Ureter (tissue), 1 donor: ENCODE measurements around the gene ZHX3. TPM values are rescaled to one million over a fixed set of nuclear protein-coding genes. Genes with fewer than 3 reads are reported as not detected.

Experiments
- DNase-seq: peaks from one replicate; pipeline ENCODE4 v3.0.0-alpha.2; 2020; ENCODE audit warnings: low spot score
- total RNA-seq: library from RNA; stranded (reverse); gene quantifications from one replicate; pipeline ENCODE4 v1.2.4, GENCODE V29; 2023
- donor health status: DM: yes; HTN: yes; CAD: no.

The ZHX3 gene
- total RNA-seq, 1 donor from 2014 or later: 49.3 TPM

GRCh38 chr20:41151134-41151869 lies 166.2 kb downstream of the ZHX3 start:
- no peak for DNase-seq

- no peak for DNase-seq
Observed at GRCh38 chr20:41150664-41151063, 166.9 kb downstream of the ZHX3 start.

GRCh38 chr20:41148942-41149341 lies 168.6 kb downstream of the ZHX3 start:
- DNase-seq: no peak

- DNase-seq: no peak
Observed at GRCh38 chr20:41147767-41148191, 169.8 kb downstream of the ZHX3 start.

- no peak for DNase-seq
Observed at GRCh38 chr20:41145821-41146620, 171.5 kb downstream of the ZHX3 start.

- DNase-seq: no peak
Observed at GRCh38 chr20:41145317-41145716, 172.2 kb downstream of the ZHX3 start.

GRCh38 chr20:41143354-41143753 lies 174.2 kb downstream of the ZHX3 start:
- DNase-seq: no peak

- DNase-seq: no peak
Observed at GRCh38 chr20:41142919-41143318, 174.6 kb downstream of the ZHX3 start.

- no peak for DNase-seq
Observed at GRCh38 chr20:41142245-41142644, 175.3 kb downstream of the ZHX3 start.

DNA sequence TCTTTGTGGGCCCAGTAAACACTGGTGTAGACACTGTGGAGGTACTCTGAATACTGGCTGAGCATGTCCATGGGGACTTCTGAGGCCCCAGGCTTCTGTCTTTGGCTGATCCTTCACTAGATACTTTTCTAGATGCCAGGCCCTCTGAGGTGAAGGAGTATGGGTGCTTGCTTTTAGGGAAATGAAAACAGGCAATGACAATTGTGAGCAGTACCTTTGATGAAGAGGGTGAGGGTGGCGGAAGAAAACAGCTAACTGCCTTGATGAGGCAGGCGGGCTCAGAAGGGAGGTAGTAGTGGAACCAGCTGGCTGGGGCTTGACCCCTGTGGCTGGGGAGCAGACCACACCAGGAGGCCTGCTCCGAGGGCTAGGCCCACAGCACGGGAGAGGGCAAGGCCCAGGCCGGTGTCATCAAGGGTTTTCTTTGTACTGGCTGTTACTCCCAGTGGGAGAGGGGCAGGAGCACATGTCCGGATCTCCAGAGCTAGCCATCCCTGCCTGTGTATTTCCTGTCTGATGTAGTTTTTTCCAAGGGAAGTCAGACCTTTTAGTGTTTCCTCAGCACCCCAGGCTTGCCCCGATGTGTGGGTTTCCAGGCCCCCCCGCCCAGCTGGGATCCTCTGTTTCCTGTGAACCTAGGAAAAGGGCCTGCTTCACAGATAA lies 176.2 kb downstream of the ZHX3 start:
- DNase-seq: no peak

- DNase-seq: no peak
Observed at GRCh38 chr20:41140226-41141133, 177.1 kb downstream of the ZHX3 start.

DNA sequence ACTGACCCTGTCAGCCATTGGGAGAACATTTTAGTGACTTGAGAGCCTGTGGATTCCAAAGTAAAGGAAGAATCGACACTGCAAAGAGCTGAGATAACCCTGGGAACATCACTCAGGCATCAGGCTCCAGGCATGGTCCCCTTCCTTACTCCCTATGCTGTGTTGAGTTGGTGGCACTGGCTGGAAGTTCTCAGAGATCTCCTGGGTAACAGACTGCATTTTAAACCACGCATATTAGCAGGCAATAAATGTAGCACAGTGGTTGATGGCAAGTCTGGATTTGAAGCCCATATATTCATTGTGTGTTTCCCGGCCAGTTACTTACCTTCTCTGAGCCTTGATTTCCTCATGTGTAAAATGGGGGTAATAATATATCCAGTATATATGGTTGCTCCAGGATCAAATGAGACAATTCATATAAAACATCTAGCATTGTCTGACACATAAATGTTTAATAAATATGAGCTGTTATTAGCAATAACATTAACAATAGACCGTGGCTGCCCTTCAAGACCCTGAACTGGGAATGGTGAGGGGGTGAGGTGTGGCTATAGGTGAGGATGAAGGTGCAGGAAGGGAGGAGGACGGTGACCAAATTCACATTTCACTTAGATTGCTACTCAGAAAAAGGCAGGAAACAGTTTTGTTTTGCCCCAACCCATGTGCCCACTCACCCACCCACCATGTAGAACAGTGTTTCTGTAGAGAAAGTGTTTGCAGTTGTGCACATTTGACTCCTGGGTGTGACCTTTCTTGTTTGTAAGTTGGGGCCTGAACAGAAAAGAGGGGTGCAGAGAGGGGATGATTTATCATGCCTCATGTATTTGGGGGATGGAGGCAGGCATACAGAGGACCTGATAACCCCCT lies 178.1 kb downstream of the ZHX3 start:
- no peak for DNase-seq

- DNase-seq: no peak
Observed at GRCh38 chr20:41138475-41139226, 178.9 kb downstream of the ZHX3 start.

GRCh38 chr20:41137614-41138474 lies 179.7 kb downstream of the ZHX3 start:
- peak; percentile 81 for DNase-seq

- peak; percentile 91 for DNase-seq
Observed at GRCh38 chr20:41136680-41137613, 180.6 kb downstream of the ZHX3 start, which contains the start of gene PLCG1. Gene PLCG1 (plus strand): TSS chr20:41137543. CDS start chr20:41137642, 99 bp downstream.

GRCh38 chr20:41135888-41136679 lies 181.4 kb downstream of the ZHX3 start:
- DNase-seq: no peak
